Neutrophil (primary cell): ENCODE results near the gene PRRT2.

Source experiments
- H3K27ac ChIP-seq: fragments of 200-600 bp; sonication (generic); 2 replicates; pipeline ENCODE4 v1.5.1; 2016; ENCODE audit warnings: mild to moderate bottlenecking, moderate library complexity
- H3K27me3 ChIP-seq: fragments of 200-600 bp; sonication (generic); 2 replicates; pipeline ENCODE4 v1.6.0; 2016; ENCODE audit warnings: mild to moderate bottlenecking
- H3K36me3 ChIP-seq: fragments of 200-600 bp; sonication (generic); 2 replicates; pipeline ENCODE4 v1.5.1; 2017
- H3K4me1 ChIP-seq, 2 experiments: fragments of 200-600 bp in 1 of 2; sonication (generic) in 1 of 2; 1 replicate in 1 of 2; 2 replicates in 1 of 2; pipeline versions ENCODE4 v1.5.1 to v1.6.1; 2013 to 2016; ENCODE audit warnings: low read depth in 1 of 2, low read length in 1 of 2, mild to moderate bottlenecking in 1 of 2, moderate library complexity in 1 of 2; ENCODE audit not compliant: control insufficient read depth in 1 of 2, insufficient read depth in 1 of 2
- H3K4me3 ChIP-seq, 2 experiments: fragments of 200-600 bp in 1 of 2; sonication (generic) in 1 of 2; 1 replicate in 1 of 2; 2 replicates in 1 of 2; pipeline ENCODE4 v1.5.1; 2013 to 2016; ENCODE audit warnings: low read depth in 1 of 2, low read length in 1 of 2, mild to moderate bottlenecking in 1 of 2, moderate library complexity in 1 of 2
- H3K9me3 ChIP-seq: fragments of 200-600 bp; sonication (generic); 2 replicates; pipeline ENCODE4 v1.5.1; 2016
- CTCF ChIP-seq: fragments of 200-600 bp; sonication (generic); IDR thresholded peaks from 2 replicates; pipeline ENCODE4 v1.5.1; 2016; ENCODE audit warnings: antibody characterized with exemption

Gene PRRT2

GRCh38 chr16:29850998-29851397 is 39.0 kb downstream of the PRRT2 start:
- no peaks in the 10 kb centered on the region for H3K27me3 ChIP-seq
- TF ChIP-seq CTCF, result no peak
- H3K27ac ChIP-seq, result no peak overlapping the region
- no peaks in the 10 kb centered on the region for H3K9me3 ChIP-seq
- peaks cover 39% of the 10 kb centered on the region for H3K36me3 ChIP-seq
- no peak overlapping the region for H3K4me3 ChIP-seq
- H3K4me1 ChIP-seq, result no peaks in the 10 kb centered on the region

DNA sequence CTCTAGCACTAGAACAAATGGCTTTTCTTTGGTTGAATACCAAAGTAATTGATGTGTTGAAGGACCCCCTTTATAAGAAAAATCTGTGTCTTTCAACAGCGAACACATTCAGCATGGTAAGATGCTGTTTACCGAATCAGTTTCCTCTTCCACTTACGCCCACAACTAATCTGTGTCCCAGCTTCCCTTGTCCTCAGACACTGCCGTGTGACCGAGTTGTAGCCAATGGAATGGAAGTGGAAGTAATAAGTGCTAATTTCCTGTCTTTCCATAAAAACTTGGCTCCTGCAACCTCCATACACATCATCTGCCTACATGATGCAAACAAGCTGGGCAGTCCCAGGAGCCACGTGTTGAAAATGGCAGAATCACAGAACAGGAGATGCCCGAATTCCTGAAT is 40.7 kb downstream of the PRRT2 start:
- Histone ChIP-seq H3K4me1 (no peaks in the 10 kb centered on the region), H3K9me3 (no peaks in the 10 kb centered on the region), H3K27ac (no peak overlapping the region), H3K4me3 (no peak overlapping the region), H3K27me3 (no peaks in the 10 kb centered on the region), H3K36me3 (peaks cover 23% of the 10 kb centered on the region)
- no peak for TF ChIP-seq CTCF

- Histone ChIP-seq H3K27me3 (no peaks in the 10 kb centered on the region), H3K36me3 (peaks cover 21% of the 10 kb centered on the region), H3K27ac (no peak overlapping the region), H3K9me3 (no peaks in the 10 kb centered on the region), H3K4me1 (no peaks in the 10 kb centered on the region), H3K4me3 (no peak overlapping the region)
- TF ChIP-seq CTCF, result no peak
Observed at GRCh38 chr16:29854520-29855100, 42.6 kb downstream of the PRRT2 start.

DNA sequence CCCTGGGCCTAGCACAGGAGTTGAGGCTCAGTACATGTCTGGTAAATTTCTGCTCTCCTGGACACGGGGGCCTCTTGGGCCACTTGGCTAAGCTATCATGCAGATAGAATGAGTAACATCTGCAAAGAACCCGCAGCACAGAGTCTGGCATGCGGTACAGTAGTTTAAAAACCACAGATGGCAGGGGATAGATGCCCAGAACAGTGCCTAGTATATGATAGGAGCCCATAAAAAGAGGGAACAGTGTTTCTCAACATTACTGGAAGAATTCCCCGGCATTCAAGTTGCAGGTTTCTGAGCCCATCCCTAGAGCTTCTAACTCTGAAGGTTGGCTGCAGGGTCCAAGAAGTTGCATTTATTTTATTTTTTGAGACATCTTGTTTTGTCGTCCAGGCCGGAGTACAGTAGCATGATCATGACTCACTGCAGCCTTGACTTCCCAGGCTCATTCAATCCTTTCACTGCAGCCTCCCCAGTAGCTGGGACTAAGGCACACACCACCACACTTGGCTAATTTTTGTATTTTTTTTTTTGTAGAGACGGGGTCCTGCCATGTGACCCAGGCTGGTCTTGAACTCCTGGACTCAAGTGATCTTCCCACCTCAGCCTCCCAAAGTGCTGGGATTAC is 45.3 kb downstream of the PRRT2 start:
- Histone ChIP-seq H3K9me3 (no peaks in the 10 kb centered on the region), H3K36me3 (peaks cover 33% of the 10 kb centered on the region), H3K27me3 (no peaks in the 10 kb centered on the region), H3K4me3 (no peak overlapping the region), H3K27ac (no peak overlapping the region), H3K4me1 (peaks cover 12 to 13% of the 10 kb centered on the region in 2 experiments)
- TF ChIP-seq CTCF, result no peak

DNA sequence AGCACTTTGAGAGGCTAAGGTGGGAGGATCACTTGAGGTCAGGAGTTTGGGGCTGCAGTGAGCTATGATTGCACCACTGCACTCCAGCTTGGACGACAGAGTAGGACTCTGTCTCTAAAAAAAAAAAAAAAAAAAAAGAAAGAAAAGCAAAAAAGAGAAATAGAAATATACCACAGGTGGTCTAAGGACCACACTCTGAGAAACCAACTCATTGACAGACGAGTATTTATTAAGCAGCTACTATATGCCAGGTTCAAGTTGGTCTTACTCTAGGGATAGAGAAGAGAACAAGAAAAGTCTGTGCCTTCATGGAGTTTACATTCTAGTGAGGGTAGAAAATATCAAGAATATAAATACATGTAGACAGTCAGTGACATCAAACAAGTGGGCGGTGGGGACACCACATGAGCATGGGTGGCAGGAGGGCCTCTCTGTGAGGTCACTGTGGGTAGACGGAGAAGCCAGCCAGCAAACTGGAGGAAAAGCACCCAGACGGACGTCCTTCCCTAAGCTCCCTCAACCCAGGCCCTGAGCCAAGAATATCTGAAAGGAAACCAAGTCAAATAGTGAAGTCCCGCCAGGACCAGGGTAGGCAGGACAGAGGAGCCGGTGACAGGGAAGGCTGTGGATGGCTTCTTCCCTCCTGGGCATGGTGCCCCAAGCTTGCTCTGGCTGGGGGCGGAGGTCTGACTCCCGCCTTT is 46.3 kb downstream of the PRRT2 start:
- H3K36me3 ChIP-seq, result peaks cover 33% of the 10 kb centered on the region
- no peak for TF ChIP-seq CTCF
- H3K4me1 ChIP-seq, result peaks cover 15 to 16% of the 10 kb centered on the region in 2 experiments
- H3K27ac ChIP-seq, result no peak overlapping the region
- H3K4me3 ChIP-seq, result no peak overlapping the region
- H3K27me3 ChIP-seq, result no peaks in the 10 kb centered on the region
- no peaks in the 10 kb centered on the region for H3K9me3 ChIP-seq
